ENCODE results near the gene IL1RL2.

The IL1RL2 gene

DNA sequence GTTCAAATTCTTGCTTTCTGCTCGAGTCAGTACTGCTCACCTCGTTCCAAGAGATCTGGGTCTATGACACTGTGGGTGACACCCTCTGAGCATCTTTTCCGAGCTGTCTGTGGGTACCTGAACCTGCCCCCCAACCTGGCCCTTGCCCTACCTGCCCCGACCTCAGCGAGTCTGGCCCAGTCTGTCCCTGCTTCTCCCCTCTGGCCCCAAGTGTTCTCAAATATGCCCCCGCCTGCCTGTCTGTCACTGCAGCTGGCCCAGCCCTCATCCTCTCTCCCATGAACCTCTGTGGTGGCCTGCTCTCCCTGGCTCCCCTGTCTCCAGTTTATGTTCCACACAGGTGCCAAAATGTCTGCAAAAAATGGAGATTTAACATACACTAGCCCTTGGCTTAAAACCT lies 32.5 kb upstream of the IL1RL2 start:
- no peak for DNase-seq (ENCODE audit: low read depth, low spot score)
- TF ChIP-seq FOXP2 (optimal IDR thresholded peaks at IDR 0.05; ENCODE audit: control extremely low read depth, extremely low read length, insufficient read depth) (no peak), EZH2 (IDR thresholded peaks at IDR 0.05) (no peak), POLR2AphosphoS5 (IDR thresholded peaks at IDR 0.05; ENCODE audit: borderline replicate concordance, low read depth, low read length) (no peak)
- Histone ChIP-seq H3K36me3 (ENCODE audit: insufficient read depth, low read length) (no peaks in the 10 kb centered on the region), H3K9me3 (ENCODE audit: low read depth, low read length) (no peaks in the 10 kb centered on the region), H3K27ac (no peak overlapping the region), H3K4me3 (no peak overlapping the region), H3K9ac (ENCODE audit: insufficient read length) (no peak overlapping the region)

DNA sequence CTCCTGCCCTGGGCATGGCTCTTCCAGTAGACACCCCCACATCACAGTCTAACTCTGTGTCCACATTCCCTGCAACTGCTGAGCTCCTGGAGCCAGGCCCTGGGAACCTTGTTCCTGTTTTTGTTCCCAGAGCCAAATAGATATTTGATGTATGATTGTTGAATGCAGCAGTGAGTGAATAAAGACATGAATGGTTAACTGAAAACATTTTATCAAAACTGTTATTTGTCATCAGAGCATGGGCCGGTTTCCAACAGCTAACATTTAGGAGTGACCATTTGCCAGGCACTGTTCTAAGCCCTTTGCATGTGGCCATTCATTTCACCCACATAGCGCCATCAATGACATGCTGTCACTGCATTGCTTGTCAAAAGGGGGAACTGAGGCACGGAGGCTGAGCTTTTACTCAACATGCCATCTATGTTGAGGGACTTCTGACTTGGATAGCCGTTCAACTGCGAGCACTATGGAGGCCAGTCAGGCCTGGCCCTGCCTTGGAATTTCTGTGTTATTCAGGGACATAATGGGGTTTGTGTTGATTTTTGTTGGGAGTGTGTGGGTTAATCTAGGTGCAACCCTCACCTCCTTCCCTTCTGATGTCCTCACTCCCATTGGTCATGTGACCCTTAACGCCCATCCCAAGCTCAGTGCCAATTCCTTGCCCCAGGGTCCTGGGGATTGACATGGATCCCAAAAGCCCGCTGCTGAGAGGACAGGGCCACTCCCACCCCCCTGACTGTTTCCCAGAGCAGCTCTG lies 31.7 kb upstream of the IL1RL2 start:
- TF ChIP-seq FOXP2 (optimal IDR thresholded peaks at IDR 0.05; ENCODE audit: control extremely low read depth, extremely low read length, insufficient read depth) (no peak), POLR2AphosphoS5 (IDR thresholded peaks at IDR 0.05; ENCODE audit: borderline replicate concordance, low read depth, low read length) (no peak), EZH2 (IDR thresholded peaks at IDR 0.05) (no peak)
- Histone ChIP-seq H3K9me3 (ENCODE audit: low read depth, low read length) (no peaks in the 10 kb centered on the region), H3K4me3 (no peak overlapping the region), H3K9ac (ENCODE audit: insufficient read length) (no peak overlapping the region), H3K27ac (no peak overlapping the region), H3K36me3 (ENCODE audit: insufficient read depth, low read length) (no peaks in the 10 kb centered on the region)
- DNase-seq (ENCODE audit: low read depth, low spot score): no peak

DNA sequence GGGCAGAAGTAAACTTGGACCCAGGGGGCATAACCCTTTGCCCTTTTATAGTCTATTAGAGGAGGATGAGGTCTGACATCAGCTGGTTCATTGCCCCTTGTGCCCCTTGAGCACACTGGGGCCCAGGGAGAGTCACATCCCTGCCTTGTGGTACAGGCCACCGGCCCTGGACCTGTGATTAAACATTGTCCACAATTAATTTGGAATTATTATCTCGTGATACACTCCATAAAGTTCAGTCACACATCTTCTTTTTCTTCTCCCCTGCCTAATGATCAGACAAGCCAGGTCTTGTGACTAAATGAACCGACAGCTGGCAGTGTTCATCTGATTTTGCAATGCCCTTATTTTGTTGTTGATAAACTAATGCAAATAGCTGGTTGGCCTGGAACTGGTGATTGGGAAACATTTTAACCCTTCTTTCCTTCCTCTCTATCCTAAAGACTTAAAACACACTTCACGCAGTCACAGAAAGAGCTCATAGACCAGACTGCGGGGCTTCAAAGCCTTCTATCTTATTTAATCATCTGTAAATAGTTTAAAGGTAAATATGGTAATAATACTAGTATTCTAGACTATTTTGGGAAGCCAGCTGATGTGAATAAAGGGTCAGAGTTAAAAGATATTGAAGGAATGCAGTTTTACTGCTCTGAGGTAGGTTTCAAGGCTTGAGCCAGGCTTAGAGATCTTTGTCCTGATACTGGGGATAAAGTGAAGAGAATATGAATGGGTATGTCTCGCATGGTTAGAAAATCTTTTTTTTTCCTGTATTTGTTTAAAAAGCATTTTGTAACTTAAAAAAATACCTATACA lies 30.9 kb upstream of the IL1RL2 start:
- Histone ChIP-seq H3K27ac (no peak overlapping the region), H3K9ac (ENCODE audit: insufficient read length) (no peak overlapping the region), H3K36me3 (ENCODE audit: insufficient read depth, low read length) (no peaks in the 10 kb centered on the region), H3K9me3 (ENCODE audit: low read depth, low read length) (no peaks in the 10 kb centered on the region), H3K4me3 (no peak overlapping the region)
- TF ChIP-seq POLR2AphosphoS5 (IDR thresholded peaks at IDR 0.05; ENCODE audit: borderline replicate concordance, low read depth, low read length) (no peak), FOXP2 (optimal IDR thresholded peaks at IDR 0.05; ENCODE audit: control extremely low read depth, extremely low read length, insufficient read depth) (no peak), EZH2 (IDR thresholded peaks at IDR 0.05) (no peak)
- DNase-seq (ENCODE audit: low read depth, low spot score): no peak

DNA sequence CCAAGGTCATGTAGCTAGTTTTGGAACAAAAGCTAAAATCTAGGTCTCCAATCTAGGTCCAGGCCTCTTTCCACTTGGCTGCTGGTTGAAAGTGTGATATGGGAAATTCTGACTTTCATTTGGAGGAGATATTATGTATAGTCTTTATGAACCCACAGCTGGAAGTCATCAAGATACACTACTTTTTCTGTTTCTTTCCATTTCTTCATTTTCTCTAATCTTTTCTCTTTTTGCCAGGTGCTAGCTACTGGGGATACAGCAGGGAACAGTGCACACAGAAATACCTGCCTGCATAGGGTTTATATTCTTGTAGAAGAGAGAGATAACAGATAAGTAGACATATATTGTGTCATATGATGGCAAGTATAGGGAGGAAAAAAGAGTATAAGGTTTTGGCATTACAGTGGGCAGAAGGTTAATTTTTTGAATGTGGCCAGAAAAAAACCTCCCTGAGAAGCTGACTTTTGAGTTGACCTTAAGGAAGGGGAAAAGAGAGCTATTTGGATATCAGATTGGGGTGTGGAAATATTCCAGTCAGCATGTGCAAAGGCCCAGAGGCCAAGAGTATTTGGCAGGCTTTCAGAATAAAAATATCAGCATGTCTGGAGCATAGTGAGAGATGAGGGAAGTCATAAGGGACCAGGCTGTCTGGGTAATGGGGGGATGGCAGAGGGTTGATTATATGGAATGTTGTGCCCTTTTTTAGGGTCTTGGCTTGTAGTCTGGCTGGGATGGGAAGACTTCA lies 28.6 kb upstream of the IL1RL2 start:
- H3K27ac ChIP-seq: no peak overlapping the region
- H3K9me3 ChIP-seq (ENCODE audit: low read depth, low read length): no peaks in the 10 kb centered on the region
- no peak overlapping the region for H3K4me3 ChIP-seq
- DNase-seq (ENCODE audit: low read depth, low spot score): no peak
- H3K36me3 ChIP-seq (ENCODE audit: insufficient read depth, low read length): no peaks in the 10 kb centered on the region
- no peak for TF ChIP-seq EZH2 (IDR thresholded peaks at IDR 0.05)
- TF ChIP-seq POLR2AphosphoS5 (IDR thresholded peaks at IDR 0.05; ENCODE audit: borderline replicate concordance, low read depth, low read length): no peak
- TF ChIP-seq FOXP2 (optimal IDR thresholded peaks at IDR 0.05; ENCODE audit: control extremely low read depth, extremely low read length, insufficient read depth): no peak
- H3K9ac ChIP-seq (ENCODE audit: insufficient read length): no peak overlapping the region

DNA sequence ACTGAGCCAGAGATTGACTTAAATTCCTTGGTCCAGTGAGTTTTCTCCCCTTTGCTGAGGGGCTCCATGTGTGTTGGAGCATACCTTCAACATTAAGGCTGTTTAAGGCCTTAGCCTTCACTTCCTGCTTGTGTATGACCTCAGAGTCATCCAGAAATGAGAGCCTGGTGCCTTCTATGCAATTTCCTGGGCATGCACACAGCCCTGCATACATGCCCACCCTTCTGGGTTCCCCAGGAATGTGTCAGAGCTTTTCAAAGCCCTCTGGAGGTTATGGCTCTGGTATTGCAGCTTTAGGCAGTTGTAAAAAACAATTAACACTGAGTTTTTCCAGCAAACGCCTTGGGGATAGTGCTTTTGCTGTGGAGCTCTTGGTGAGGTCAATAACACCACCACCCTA lies 27.5 kb upstream of the IL1RL2 start:
- H3K27ac ChIP-seq: no peak overlapping the region
- no peaks in the 10 kb centered on the region for H3K36me3 ChIP-seq (ENCODE audit: insufficient read depth, low read length)
- no peak for DNase-seq (ENCODE audit: low read depth, low spot score)
- no peak for TF ChIP-seq FOXP2 (optimal IDR thresholded peaks at IDR 0.05; ENCODE audit: control extremely low read depth, extremely low read length, insufficient read depth)
- TF ChIP-seq EZH2 (IDR thresholded peaks at IDR 0.05): no peak
- no peak for TF ChIP-seq POLR2AphosphoS5 (IDR thresholded peaks at IDR 0.05; ENCODE audit: borderline replicate concordance, low read depth, low read length)
- no peak overlapping the region for H3K9ac ChIP-seq (ENCODE audit: insufficient read length)
- no peak overlapping the region for H3K4me3 ChIP-seq
- H3K9me3 ChIP-seq (ENCODE audit: low read depth, low read length): no peaks in the 10 kb centered on the region

GRCh38 chr2:102166189-102166845 lies 20.5 kb upstream of the IL1RL2 start:
- no peak for DNase-seq (ENCODE audit: low read depth, low spot score)
- H3K36me3 ChIP-seq (ENCODE audit: insufficient read depth, low read length): no peaks in the 10 kb centered on the region
- TF ChIP-seq FOXP2 (optimal IDR thresholded peaks at IDR 0.05; ENCODE audit: control extremely low read depth, extremely low read length, insufficient read depth): no peak
- no peak overlapping the region for H3K4me3 ChIP-seq
- no peaks in the 10 kb centered on the region for H3K9me3 ChIP-seq (ENCODE audit: low read depth, low read length)
- no peak overlapping the region for H3K9ac ChIP-seq (ENCODE audit: insufficient read length)
- no peak overlapping the region for H3K27ac ChIP-seq

DNA sequence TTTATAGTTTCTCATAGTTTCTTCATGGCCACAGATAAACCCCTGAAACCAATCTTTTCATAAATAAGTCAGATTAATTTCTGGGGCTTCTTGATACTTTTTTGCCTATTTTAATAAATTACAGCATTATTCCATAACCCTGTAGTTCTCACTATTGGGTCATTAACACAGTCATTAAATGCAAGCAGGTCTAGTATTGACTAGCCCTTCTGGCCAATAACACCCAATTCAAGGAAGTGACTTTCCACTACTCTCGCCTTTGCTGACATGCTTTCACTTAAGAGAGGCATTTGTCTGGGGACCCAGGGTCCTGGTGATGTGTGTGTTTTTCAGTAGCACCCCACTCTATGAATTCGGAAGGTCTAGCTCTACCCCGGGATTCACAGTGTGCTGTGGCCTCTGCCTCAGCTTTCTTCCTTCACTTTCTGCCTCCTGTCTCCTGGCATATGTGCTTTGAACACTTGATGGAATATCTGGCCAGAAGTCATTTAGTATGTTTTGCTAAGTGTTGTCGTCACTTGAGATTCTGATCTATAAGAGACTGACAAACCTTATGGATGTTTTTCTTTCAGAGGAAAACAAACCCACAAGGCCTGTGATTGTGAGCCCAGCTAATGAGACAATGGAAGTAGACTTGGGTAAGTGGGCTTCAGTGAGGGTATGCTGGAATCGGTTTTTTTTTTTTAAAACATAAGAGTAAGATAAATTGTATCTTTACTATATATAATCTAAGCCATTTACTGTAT lies 18.6 kb upstream of the IL1RL2 start:
- DNase-seq (ENCODE audit: low read depth, low spot score): no peak
- Histone ChIP-seq H3K4me3 (no peak overlapping the region), H3K9ac (ENCODE audit: insufficient read length) (no peak overlapping the region), H3K9me3 (ENCODE audit: low read depth, low read length) (no peaks in the 10 kb centered on the region), H3K36me3 (ENCODE audit: insufficient read depth, low read length) (no peaks in the 10 kb centered on the region), H3K27ac (no peak overlapping the region)
- TF ChIP-seq EZH2 (IDR thresholded peaks at IDR 0.05) (no peak), FOXP2 (optimal IDR thresholded peaks at IDR 0.05; ENCODE audit: control extremely low read depth, extremely low read length, insufficient read depth) (no peak), POLR2AphosphoS5 (IDR thresholded peaks at IDR 0.05; ENCODE audit: borderline replicate concordance, low read depth, low read length) (no peak)
